ENCODE measurements around the gene UGT1A8. TPM values are rescaled to one million over a fixed set of nuclear protein-coding genes. Genes with fewer than 3 reads are reported as not detected.

Gene UGT1A8
- polyA plus RNA-seq, 1 of the 3 experiments (the other 2 are of a cell fraction) = not detected

DNA sequence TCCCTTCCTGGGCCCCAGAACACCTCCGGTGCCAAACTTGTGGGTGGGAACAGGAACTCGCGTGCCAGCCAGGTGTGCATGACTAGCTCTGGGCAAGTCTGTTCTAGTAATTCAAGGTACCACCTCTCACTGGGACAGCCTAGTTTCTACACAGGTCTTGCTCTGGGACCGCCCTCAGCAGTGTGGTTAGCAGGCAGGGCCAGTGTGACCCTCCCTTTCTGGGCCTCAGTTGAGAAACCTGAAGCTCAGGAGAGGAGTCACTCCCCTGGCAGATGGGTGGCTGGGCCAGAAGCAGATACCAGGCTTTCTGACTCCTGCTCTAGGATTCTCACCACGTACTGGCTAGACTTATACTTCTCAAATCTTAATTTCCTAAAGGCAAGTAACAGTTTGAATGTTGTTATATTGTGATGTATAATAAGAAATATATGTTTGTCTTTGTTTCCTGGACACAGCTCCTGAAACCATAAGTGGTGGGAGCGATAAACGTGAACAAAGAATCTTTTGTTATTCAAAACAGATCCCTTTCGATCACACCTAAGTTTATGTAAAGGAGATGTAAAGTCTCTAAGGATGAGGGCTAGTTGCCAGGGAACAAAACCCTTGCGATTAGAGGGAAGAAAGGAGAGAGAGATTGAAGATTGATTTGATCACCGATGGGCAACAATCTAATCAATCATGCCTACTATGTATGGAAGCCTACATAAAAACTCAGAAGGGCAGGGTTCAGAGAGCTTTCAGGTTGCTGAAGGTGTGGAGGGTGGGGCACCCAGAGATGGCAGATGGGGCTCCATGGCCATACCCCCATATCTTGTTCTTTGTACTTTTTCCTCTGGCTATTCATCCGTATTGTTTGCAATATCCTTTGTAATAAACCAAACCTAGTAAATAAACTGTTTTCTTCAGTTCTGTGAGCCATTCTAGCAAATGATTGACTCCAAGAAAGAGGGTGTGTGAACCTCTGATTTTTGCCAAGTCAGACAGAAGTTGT is 74.3 kb downstream of the UGT1A8 start:
- H3K4me2 ChIP-seq = no peak overlapping the region
- no peaks in the 10 kb centered on the region for H3K4me1 ChIP-seq (ENCODE audit: control insufficient read depth in 1 of 2, insufficient read depth in 2 of 2, low read depth in 1 of 2, low read length in 1 of 2)
- H4K20me1 ChIP-seq (ENCODE audit: insufficient read depth) = no peaks in the 10 kb centered on the region
- H2AFZ ChIP-seq (ENCODE audit: low read depth) = no peak overlapping the region
- H3K79me2 ChIP-seq (ENCODE audit: insufficient read depth) = no peaks in the 10 kb centered on the region
- POLR2A ChIA-PET = interaction anchor here (0.8 kb wide), 1 partner anchor 24 kb away, joined by 3 read pairs; no protein-coding TSS in a partner anchor
- no peaks in the 10 kb centered on the region for H3K27me3 ChIP-seq (ENCODE audit: insufficient read depth)
- no peak overlapping the region for H3K4me3 ChIP-seq (ENCODE audit: low read depth in 2 of 2, low read length in 1 of 2)
- 70% methylated on average over 7 of the region's 11 CpGs for WGBS (ENCODE audit: low lambda C conversion rate)
- CTCF ChIA-PET = interaction anchor here (1.1 kb wide), 1 partner anchor 20 kb away, joined by 4 read pairs; no protein-coding TSS in a partner anchor
- no peaks in the 10 kb centered on the region for H3F3A ChIP-seq (replicated peaks; ENCODE audit: insufficient read depth)
- TF ChIP-seq RAD21 (IDR thresholded peaks at IDR 0.05; ENCODE audit: low read length) (no peak), ELF1 (IDR thresholded peaks at IDR 0.05) (no peak), FOSL2 (IDR thresholded peaks at IDR 0.05; ENCODE audit: borderline replicate concordance, low read depth) (no peak), CHD2 (IDR thresholded peaks at IDR 0.05; ENCODE audit: low read length, partially characterized antibody) (no peak), GABPA (IDR thresholded peaks at IDR 0.05; ENCODE audit: low read depth) (no peak), REST (IDR thresholded peaks at IDR 0.05; ENCODE audit: low read depth, low read length) (no peak), JUND (IDR thresholded peaks at IDR 0.05) (no peak), TCF12 (IDR thresholded peaks at IDR 0.05) (no peak), SMC3 (IDR thresholded peaks at IDR 0.05; ENCODE audit: low read depth, low read length) (no peak), RFX5 (IDR thresholded peaks at IDR 0.05; ENCODE audit: low read length) (no peak), MEF2A (IDR thresholded peaks at IDR 0.05; ENCODE audit: borderline replicate concordance, low read depth) (no peak), SIN3A (IDR thresholded peaks at IDR 0.05; ENCODE audit: borderline replicate concordance, low read depth, low read length) (no peak), NRF1 (IDR thresholded peaks at IDR 0.05; ENCODE audit: low read depth, low read length) (no peak)
- TF ChIP-seq, protein P1, sequence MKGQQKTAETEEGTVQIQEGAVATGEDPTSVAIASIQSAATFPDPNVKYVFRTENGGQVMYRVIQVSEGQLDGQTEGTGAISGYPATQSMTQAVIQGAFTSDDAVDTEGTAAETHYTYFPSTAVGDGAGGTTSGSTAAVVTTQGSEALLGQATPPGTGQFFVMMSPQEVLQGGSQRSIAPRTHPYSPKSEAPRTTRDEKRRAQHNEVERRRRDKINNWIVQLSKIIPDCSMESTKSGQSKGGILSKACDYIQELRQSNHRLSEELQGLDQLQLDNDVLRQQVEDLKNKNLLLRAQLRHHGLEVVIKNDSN (IDR thresholded peaks at IDR 0.05; ENCODE audit: borderline replicate concordance, low read depth) = no peak
- TF ChIP-seq, protein P2, sequence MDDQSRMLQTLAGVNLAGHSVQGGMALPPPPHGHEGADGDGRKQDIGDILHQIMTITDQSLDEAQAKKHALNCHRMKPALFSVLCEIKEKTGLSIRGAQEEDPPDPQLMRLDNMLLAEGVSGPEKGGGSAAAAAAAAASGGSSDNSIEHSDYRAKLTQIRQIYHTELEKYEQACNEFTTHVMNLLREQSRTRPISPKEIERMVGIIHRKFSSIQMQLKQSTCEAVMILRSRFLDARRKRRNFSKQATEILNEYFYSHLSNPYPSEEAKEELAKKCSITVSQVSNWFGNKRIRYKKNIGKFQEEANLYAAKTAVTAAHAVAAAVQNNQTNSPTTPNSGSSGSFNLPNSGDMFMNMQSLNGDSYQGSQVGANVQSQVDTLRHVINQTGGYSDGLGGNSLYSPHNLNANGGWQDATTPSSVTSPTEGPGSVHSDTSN (IDR thresholded peaks at IDR 0.05) = no peak
- no peaks in the 10 kb centered on the region for H3K9me2 ChIP-seq
- H3K27ac ChIP-seq (ENCODE audit: low read depth in 2 of 2, low read length in 1 of 2) = no peak overlapping the region
- H3K9me3 ChIP-seq = no peaks in the 10 kb centered on the region
- H3K36me3 ChIP-seq (replicated peaks in 1 of 2; ENCODE audit: control insufficient read depth in 1 of 2, insufficient read depth in 2 of 2, low read length in 1 of 2) = no peaks in the 10 kb centered on the region
- no peak overlapping the region for H3K9ac ChIP-seq
- DNase-seq = no peak

Measured in SK-N-SH (cell line).